HL-60 (cell line): ENCODE data around the gene MAP2K2.
A peak's percentile ranks its signal among the peaks of the same experiment; 100 is the strongest.

ENCODE experiments used
- DNase-seq, 2 experiments: peaks; one replicate each; pipeline ENCODE4 v3.0.0-alpha.2; 2010 to 2020; ENCODE audit warnings: low read depth in 1 of 2, low spot score in 1 of 2
- H3K27ac ChIP-seq: fragments of 250-450 bp; sonication (Bioruptor Pico); replicated peaks from 2 replicates; pipeline ENCODE4 v1.5.1; 2020; ENCODE audit warnings: mild to moderate bottlenecking, moderate library complexity
- H3K27me3 ChIP-seq: fragments of 250-450 bp; sonication (Bioruptor Pico); 2 replicates; pipeline ENCODE4 v1.5.1; 2021; ENCODE audit warnings: mild to moderate bottlenecking, moderate library complexity; ENCODE audit not compliant: insufficient read depth, poor library complexity, severe bottlenecking
- H3K4me3 ChIP-seq: replicated peaks from 2 replicates; pipeline ENCODE4 v1.5.1; 2011; ENCODE audit warnings: mild to moderate bottlenecking, control low read depth, low read length; ENCODE audit not compliant: insufficient read depth
- CTCF ChIP-seq: IDR thresholded peaks from one replicate; pipeline ENCODE4 v1.5.1; 2011; ENCODE audit warnings: low read length, control low read depth, inconsistent platforms; ENCODE audit not compliant: insufficient read depth
- GABPA ChIP-seq: IDR thresholded peaks from 2 replicates; pipeline ENCODE4 v1.6.1; 2012; ENCODE audit warnings: low read depth
- POLR2AphosphoS5 ChIP-seq: IDR thresholded peaks from 2 replicates; pipeline ENCODE4 v1.6.1; 2012; ENCODE audit warnings: low read depth
- REST ChIP-seq: IDR thresholded peaks from 2 replicates; pipeline ENCODE4 v1.6.1; 2012; ENCODE audit warnings: low read depth; ENCODE audit not compliant: insufficient replicate concordance
- SPI1 ChIP-seq: IDR thresholded peaks from 2 replicates; pipeline ENCODE4 v1.6.1; 2012; ENCODE audit warnings: low read depth, mild to moderate bottlenecking, borderline replicate concordance

The MAP2K2 gene

GRCh38 chr19:4108767-4109625 lies 14.9 kb downstream of the MAP2K2 start:
- DNase-seq: peak; percentile 84 to 97
- H3K27me3 ChIP-seq: no peaks in the 10 kb centered on the region
- H3K4me3 ChIP-seq: no peak overlapping the region
- H3K27ac ChIP-seq: peak overlapping the region; percentile 85
- peak; percentile 81; the same call in 1 of the 2 replicates for TF ChIP-seq POLR2AphosphoS5
- peak; percentile 94 for TF ChIP-seq SPI1
- no peak for TF ChIP-seq CTCF
- no peak for TF ChIP-seq GABPA
- TF ChIP-seq REST: no peak

- no peaks in the 10 kb centered on the region for H3K27me3 ChIP-seq
- H3K4me3 ChIP-seq: no peak overlapping the region
- DNase-seq: no peak
- H3K27ac ChIP-seq: no peak overlapping the region
- TF ChIP-seq CTCF (no peak), SPI1 (no peak), GABPA (no peak), REST (no peak), POLR2AphosphoS5 (no peak)
These were observed 20.9 kb downstream of the MAP2K2 start for GRCh38 chr19:4103080-4103433.

- TF ChIP-seq CTCF (no peak), POLR2AphosphoS5 (no peak), REST (no peak), SPI1 (no peak), GABPA (no peak)
- Histone ChIP-seq H3K4me3 (no peak overlapping the region), H3K27me3 (no peaks in the 10 kb centered on the region), H3K27ac (no peak overlapping the region)
- DNase-seq: no peak
These were observed 21.4 kb downstream of the MAP2K2 start for GRCh38 chr19:4102339-4103079.
